Sigmoid colon (tissue), 7 donors: ENCODE measurements around the gene TRIM47. TPM values are rescaled to one million over a fixed set of nuclear protein-coding genes. Genes with fewer than 3 reads are reported as not detected.
"Not testable (repeated sequence)": the region's sequence is repeated elsewhere in the genome, so short reads cannot be mapped to it uniquely, and the experiment has no call there.

Experiments
- DNase-seq: peaks from one replicate; pipeline ENCODE4 v3.0.0-alpha.2; 2019
- H3K27ac ChIP-seq, 4 donors: fragments of 200-600 bp; sonication (generic); one replicate each; pipeline ENCODE4 v1.5.1; 2016 to 2019; ENCODE audit warnings: mild to moderate bottlenecking in 1 of 4
- H3K27me3 ChIP-seq, 3 donors: fragments of 200-600 bp; sonication (generic); one replicate each; pipeline ENCODE4 v1.5.1; 2019; ENCODE audit warnings: mild to moderate bottlenecking in 1 of 3
- H3K36me3 ChIP-seq, 4 donors: fragments of 200-600 bp; sonication (generic); one replicate each; pipeline ENCODE4 v1.5.1; 2016 to 2019
- H3K4me1 ChIP-seq, 4 donors: fragments of 200-600 bp; sonication (generic); one replicate each; pipeline ENCODE4 v1.5.1; 2017 to 2019
- H3K4me3 ChIP-seq, 4 donors: fragments of 200-600 bp; sonication (generic); one replicate each; pipeline ENCODE4 v1.5.1; 2017 to 2019; ENCODE audit warnings: mild to moderate bottlenecking in 2 of 4, moderate library complexity in 1 of 4
- H3K9me3 ChIP-seq, 4 donors: fragments of 200-600 bp in 3 of 4; sonication (generic) in 3 of 4; one replicate each; pipeline versions ENCODE4 v1.5.1 to v1.6.1; 2013 to 2019
- CTCF ChIP-seq, 4 experiments: fragments of 450-650 bp in 3 of 4; fragments of 200-600 bp in 1 of 4; IDR thresholded peaks; one replicate each; pipeline ENCODE4 v1.5.1; 2016 to 2019; ENCODE audit warnings: antibody characterized with exemption in 4 of 4, mild to moderate bottlenecking in 3 of 4, moderate library complexity in 2 of 4
- POLR2A ChIP-seq, 2 donors: fragments of 450-650 bp; IDR thresholded peaks; one replicate each; pipeline ENCODE4 v1.6.1; 2016; ENCODE audit warnings: antibody characterized with exemption in 2 of 2, mild to moderate bottlenecking in 2 of 2, moderate library complexity in 2 of 2
- POLR2AphosphoS5 ChIP-seq, 4 donors: sonication (generic); formaldehyde crosslinking; IDR thresholded peaks; one replicate each; pipeline ENCODE4 v1.6.1; 2017; ENCODE audit warnings: antibody characterized with exemption in 4 of 4
- WGBS, 2 donors: extraction: QIAGEN DNeasy Blood & Tissue Kit; methylation state at CpG; one replicate each; pipeline ENCODE4 v1.1.7; 2013; 5-methylcytosine and 5-hydroxymethylcytosine counted together
- intact Hi-C: fragments of 100-400 bp; cut with DNase I; formaldehyde crosslinking; loops from one replicate; pipeline ENCODE4 v1.15.1; 2023
- polyA plus RNA-seq, 3 donors: library from polyadenylated mRNA; stranded (reverse); fragments of 200-250 nt; gene quantifications; one replicate each; pipeline ENCODE4 v1.2.3, GENCODE V29; 2013
- total RNA-seq, 4 donors: library from RNA; depleted of rRNA; stranded (reverse); fragments of >200 nt; gene quantifications; one replicate each; pipeline ENCODE4 v1.1.0, GENCODE V29; 2016
- donor health status: healthy with polysubstance abuse.
- donor health status: Bipolar disorder and iron deficiency.
- donor health status: healthy.

Gene TRIM47
- total and polyA plus RNA-seq, 7 donors: 27.8 to 41.0 (median 39.0) TPM

- TF ChIP-seq POLR2AphosphoS5 (IDR thresholded peaks at IDR 0.05) (peak in 3 of 4 donors; percentile 38 to 75 (median 58)), CTCF (IDR thresholded peaks at IDR 0.05) (no peak)
- peaks cover 0 to 9% (median 6%) of the 10 kb centered on the region in 4 donors for H3K36me3 ChIP-seq
- peaks cover 5 to 71% (median 63%) of the 10 kb centered on the region in 4 donors for H3K4me1 ChIP-seq
- no peaks in the 10 kb centered on the region for H3K27me3 ChIP-seq
- peak overlapping the region; percentile 95 to 98 (median 97) for H3K27ac ChIP-seq
- peak overlapping the region; percentile 16 to 36 (median 24) for H3K4me3 ChIP-seq
- WGBS, 2 donors: 32 to 59% methylated on average over 23 of the region's 23 CpGs
- peak; percentile 85 for DNase-seq
- intact Hi-C loops: no loop called here
- H3K9me3 ChIP-seq: no peaks in the 10 kb centered on the region
These were observed 8.9 kb downstream of the TRIM47 start for GRCh38 chr17:75869282-75870141.

- peaks cover 5 to 69% (median 61%) of the 10 kb centered on the region in 4 donors for H3K4me1 ChIP-seq
- H3K9me3 ChIP-seq, H3K4me3 ChIP-seq, DNase-seq, intact Hi-C loops, H3K27me3 ChIP-seq, H3K36me3 ChIP-seq: not testable (repeated sequence)
- 72 to 87% methylated on average over 12 of the region's 12 CpGs for whole genome bisulfite sequencing, 2 donors
- peak overlapping the region; percentile 95 to 98 (median 97) for H3K27ac ChIP-seq
These were observed 9.6 kb downstream of the TRIM47 start for GRCh38 chr17:75868730-75869281.

- whole genome bisulfite sequencing, 2 donors: 52 to 82% methylated on average over 17 of the region's 17 CpGs
- H3K9me3 ChIP-seq, DNase-seq, H3K4me3 ChIP-seq, H3K27me3 ChIP-seq, intact Hi-C loops, H3K36me3 ChIP-seq: not testable (repeated sequence)
- Histone ChIP-seq H3K27ac (peak overlapping the region; percentile 69 to 81 (median 72)), H3K4me1 (peaks cover 0 to 48% (median 40%) of the 10 kb centered on the region in 4 donors)
These were observed 12.8 kb downstream of the TRIM47 start for GRCh38 chr17:75865404-75866188.

GRCh38 chr17:75864887-75865286 lies 13.5 kb downstream of the TRIM47 start:
- DNase-seq, H3K4me3 ChIP-seq, intact Hi-C loops, H3K9me3 ChIP-seq, H3K27me3 ChIP-seq, H3K36me3 ChIP-seq: not testable (repeated sequence)
- H3K4me1 ChIP-seq: peaks cover 0 to 41% (median 33%) of the 10 kb centered on the region in 4 donors
- H3K27ac ChIP-seq: peak overlapping the region; percentile 69 to 81 (median 72)
- WGBS, 2 donors: 79 to 80% methylated on average over 4 of the region's 4 CpGs

GRCh38 chr17:75864448-75864871 lies 13.9 kb downstream of the TRIM47 start:
- no peak overlapping the region for H3K4me3 ChIP-seq
- no peaks in the 10 kb centered on the region for H3K36me3 ChIP-seq
- TF ChIP-seq CTCF (IDR thresholded peaks at IDR 0.05) (no peak), POLR2AphosphoS5 (IDR thresholded peaks at IDR 0.05) (peak; percentile 45 to 80 (median 70))
- H3K4me1 ChIP-seq: peaks cover 0 to 36% (median 29%) of the 10 kb centered on the region in 4 donors
- DNase-seq: peak; percentile 94
- 28 to 57% methylated on average over 8 of the region's 8 CpGs for WGBS, 2 donors
- no peaks in the 10 kb centered on the region for H3K27me3 ChIP-seq
- no peaks in the 10 kb centered on the region for H3K9me3 ChIP-seq
- intact Hi-C loops: no loop called here
- peak overlapping the region; percentile 69 to 81 (median 72) for H3K27ac ChIP-seq

- TF ChIP-seq POLR2AphosphoS5 (IDR thresholded peaks at IDR 0.05) (peak in 3 of 4 donors; percentile 48 to 81 (median 48)), POLR2A (IDR thresholded peaks at IDR 0.05) (no peak)
- peak; percentile 79 for DNase-seq
- intact Hi-C loops: no loop called here
- WGBS, 2 donors: 77 to 88% methylated on average over 9 of the region's 9 CpGs
- Histone ChIP-seq H3K4me3 (no peak overlapping the region), H3K4me1 (peaks cover 0 to 22% (median 18%) of the 10 kb centered on the region in 4 donors), H3K9me3 (no peaks in the 10 kb centered on the region), H3K27ac (peak overlapping the region; percentile 54 to 81 (median 68)), H3K36me3 (no peaks in the 10 kb centered on the region), H3K27me3 (no peaks in the 10 kb centered on the region)
These were observed 16.5 kb downstream of the TRIM47 start for GRCh38 chr17:75861927-75862317.

- H3K4me3 ChIP-seq, H3K27me3 ChIP-seq, H3K9me3 ChIP-seq, DNase-seq, H3K36me3 ChIP-seq, intact Hi-C loops: not testable (repeated sequence)
- H3K4me1 ChIP-seq: peaks cover 0 to 29% (median 14%) of the 10 kb centered on the region in 4 donors
- 81 to 89% methylated on average over 10 of the region's 10 CpGs for WGBS, 2 donors
- H3K27ac ChIP-seq: peak overlapping the region; percentile 1 to 62 (median 52)
These were observed 19.0 kb downstream of the TRIM47 start for GRCh38 chr17:75859358-75859757.
